Stimulated activated CD8-positive, alpha-beta memory T cell treated with anti-CD3 and anti-CD28 coated beads, Interleukin-7, amount 100 ng/mL, for 48 hours (primary cell): ENCODE data around the gene PDZD7.
"Not testable (repeated sequence)": the region's sequence is repeated elsewhere in the genome, so short reads cannot be mapped to it uniquely, and the experiment has no call there.

Experiments
- DNase-seq, 2 donors: peaks; one replicate each; pipeline ENCODE4 v3.0.0-alpha.2; 2020; ENCODE audit warnings: low read depth in 1 of 2; ENCODE audit errors: extremely low read depth in 1 of 2

The PDZD7 gene

GRCh38 chr10:101041252-101041761 lies 10.4 kb upstream of the PDZD7 start:
- peak in 1 of 2 donors; percentile 62 for DNase-seq

- no peak for DNase-seq
Observed at GRCh38 chr10:101040851-101041250, 9.9 kb upstream of the PDZD7 start.

GRCh38 chr10:101040061-101040460 lies 9.1 kb upstream of the PDZD7 start:
- no peak for DNase-seq

- DNase-seq = no peak
Observed at GRCh38 chr10:101038484-101038883, 7.6 kb upstream of the PDZD7 start.

GRCh38 chr10:101036726-101037125 lies 5.8 kb upstream of the PDZD7 start:
- DNase-seq = no peak

GRCh38 chr10:101035916-101036702 lies 5.2 kb upstream of the PDZD7 start:
- DNase-seq = no peak

- no peak for DNase-seq
Observed at GRCh38 chr10:101035314-101035713, 4.4 kb upstream of the PDZD7 start.

GRCh38 chr10:101034404-101034803 lies 3.5 kb upstream of the PDZD7 start:
- DNase-seq = not testable (repeated sequence)

GRCh38 chr10:101033276-101033675 lies 2.3 kb upstream of the PDZD7 start:
- no peak for DNase-seq

GRCh38 chr10:101032637-101033224 lies 1.8 kb upstream of the PDZD7 start:
- peak; percentile 39 to 50 for DNase-seq

- DNase-seq = peak; percentile 37 to 53
Observed at GRCh38 chr10:101031796-101032636, 1.1 kb upstream of the PDZD7 start.

- no peak for DNase-seq
Observed at GRCh38 chr10:101030496-101031127, 317 bp downstream of the PDZD7 start.

- no peak for DNase-seq
Observed at GRCh38 chr10:101029520-101030295, 1.2 kb downstream of the PDZD7 start.

- DNase-seq = no peak
Observed at GRCh38 chr10:101028446-101029337, 2.2 kb downstream of the PDZD7 start.

- DNase-seq = no peak
Observed at GRCh38 chr10:101027106-101027720, 3.7 kb downstream of the PDZD7 start.

- no peak for DNase-seq
Observed at GRCh38 chr10:101022967-101023705, 7.8 kb downstream of the PDZD7 start.

GRCh38 chr10:101021692-101022251 lies 9.2 kb downstream of the PDZD7 start:
- DNase-seq = no peak

GRCh38 chr10:101021239-101021638 lies 9.7 kb downstream of the PDZD7 start:
- no peak for DNase-seq
